Stimulated activated CD4-positive, alpha-beta T cell treated with anti-CD3 and anti-CD28 coated beads, Interleukin-2, amount 100 ng/mL, for 48 hours (primary cell): Measurements from ENCODE around the gene TRMT2A.
A peak's percentile ranks its signal among the peaks of the same experiment; 100 is the strongest.

ENCODE experiments used
- DNase-seq, 2 donors: peaks; one replicate each; pipeline ENCODE4 v3.0.0-alpha.2; 2020

Gene TRMT2A

DNA sequence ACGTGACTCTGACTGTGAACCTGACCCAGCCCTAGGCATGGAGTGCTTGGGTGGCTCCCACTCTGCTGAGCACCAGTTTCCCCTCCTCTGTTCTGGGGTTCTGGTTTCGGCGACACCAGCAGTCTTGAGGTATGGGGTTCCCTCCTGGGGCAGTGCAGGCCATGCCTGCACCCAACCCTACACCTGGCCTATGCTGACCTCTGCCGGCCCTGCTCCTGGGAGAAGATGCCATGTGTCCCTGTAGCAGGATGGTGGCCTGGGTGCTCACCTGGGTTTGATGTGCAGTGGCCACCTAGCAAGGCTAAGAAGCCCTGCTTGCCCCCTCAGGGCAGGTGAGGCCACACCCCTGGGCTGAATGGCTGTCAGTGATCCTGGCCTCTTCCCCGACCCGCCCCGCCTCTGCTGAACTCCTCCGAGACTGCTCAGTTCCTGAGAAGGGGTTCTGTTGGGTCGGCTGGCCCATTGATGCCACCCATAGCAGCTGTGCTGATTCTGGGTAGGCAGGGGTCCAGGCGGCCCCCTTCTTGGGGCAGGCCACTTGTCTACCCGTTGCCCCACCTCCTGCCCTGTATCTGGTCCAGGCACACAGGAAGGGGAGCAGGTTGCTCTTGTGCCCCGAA is 17.0 kb upstream of the TRMT2A start:
- DNase-seq: no peak

DNA sequence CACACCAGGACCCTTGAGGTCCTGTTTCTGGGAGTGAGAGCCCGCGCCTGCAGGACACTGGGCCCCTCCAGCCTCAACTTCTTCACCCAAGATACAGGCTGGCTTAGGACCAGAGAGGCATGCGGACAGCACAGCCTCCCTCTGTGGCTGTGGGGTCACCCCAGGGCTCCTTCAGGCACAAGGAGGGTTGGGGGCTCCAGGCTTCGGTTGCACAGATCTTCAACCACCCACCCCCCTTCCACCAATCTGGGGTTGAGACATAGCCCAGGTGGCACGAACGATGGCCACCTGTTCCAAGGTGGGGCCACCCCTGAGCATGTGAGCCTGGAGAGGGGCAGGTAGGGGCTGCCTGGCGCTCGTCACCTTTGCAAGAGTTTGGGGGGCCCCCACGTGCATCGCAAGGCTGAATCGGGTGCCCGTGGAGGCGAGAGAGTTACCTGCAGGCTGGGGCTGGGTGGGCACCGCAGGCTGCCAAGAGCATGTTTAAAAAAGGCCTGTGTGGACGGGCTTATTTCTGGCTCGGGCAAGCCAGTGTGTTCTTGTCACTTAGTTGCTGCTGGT is 15.7 kb upstream of the TRMT2A start:
- DNase-seq: no peak

DNA sequence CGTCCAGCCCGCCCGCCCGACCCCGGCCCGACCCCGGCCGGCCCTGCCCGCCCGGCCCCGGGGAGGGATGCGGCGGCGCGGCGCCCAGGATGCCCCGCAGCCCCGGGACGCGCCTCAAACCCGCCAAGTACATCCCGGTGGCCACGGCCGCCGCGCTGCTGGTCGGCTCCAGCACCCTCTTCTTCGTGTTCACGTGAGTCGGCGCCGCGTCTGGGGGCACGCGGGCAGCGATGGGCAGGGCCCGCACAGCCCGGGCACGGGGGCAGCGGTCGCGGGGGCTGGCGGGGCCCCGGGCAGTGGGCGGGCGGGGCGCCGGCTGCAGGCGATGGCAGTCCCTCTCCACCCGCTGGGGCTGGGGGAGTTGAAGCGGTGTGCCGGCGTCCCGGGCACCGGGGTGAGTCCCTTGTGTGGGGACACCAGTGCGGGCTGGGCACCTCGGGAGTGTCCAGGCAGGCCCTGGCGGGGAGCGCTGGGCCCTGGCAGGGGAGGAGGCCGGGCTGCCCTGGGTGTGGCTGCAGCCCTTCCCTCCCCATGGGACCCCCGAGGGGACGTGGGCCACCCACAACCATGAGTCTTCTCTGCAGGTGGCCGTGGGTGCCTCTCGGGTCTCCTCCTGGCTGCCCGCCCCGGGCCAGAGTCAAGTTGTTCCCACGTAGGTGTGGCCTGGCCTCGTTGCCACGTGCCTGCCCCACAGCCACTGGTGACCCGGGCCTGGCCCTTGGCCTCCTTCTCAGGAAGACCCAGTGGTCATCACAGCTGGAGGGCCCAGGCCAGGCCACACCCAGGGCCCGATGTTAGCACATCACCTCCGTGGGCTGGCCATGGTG is 15.0 kb upstream of the TRMT2A start:
- DNase-seq: no peak

DNA sequence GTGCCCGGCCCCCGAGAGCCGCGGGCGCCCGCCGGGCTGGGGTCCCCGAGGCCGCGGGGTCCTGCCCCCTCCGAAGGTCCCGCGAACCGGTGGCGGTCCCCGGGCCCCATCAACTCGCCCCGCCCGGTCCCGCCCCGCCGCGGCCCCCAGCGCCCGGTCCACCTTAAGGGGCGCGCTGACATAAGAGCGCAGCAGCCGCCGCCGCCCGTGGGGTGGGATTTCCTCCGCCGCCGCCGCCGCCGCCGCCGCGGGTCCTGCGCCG is 14.5 kb upstream of the TRMT2A start, which contains the start of gene ZDHHC8:
Gene ZDHHC8, plus strand, starts transcription at position 208 of the 262 bp plus-strand sequence. CDS start 144 bp downstream, outside the sequence.
- no peak for DNase-seq

DNA sequence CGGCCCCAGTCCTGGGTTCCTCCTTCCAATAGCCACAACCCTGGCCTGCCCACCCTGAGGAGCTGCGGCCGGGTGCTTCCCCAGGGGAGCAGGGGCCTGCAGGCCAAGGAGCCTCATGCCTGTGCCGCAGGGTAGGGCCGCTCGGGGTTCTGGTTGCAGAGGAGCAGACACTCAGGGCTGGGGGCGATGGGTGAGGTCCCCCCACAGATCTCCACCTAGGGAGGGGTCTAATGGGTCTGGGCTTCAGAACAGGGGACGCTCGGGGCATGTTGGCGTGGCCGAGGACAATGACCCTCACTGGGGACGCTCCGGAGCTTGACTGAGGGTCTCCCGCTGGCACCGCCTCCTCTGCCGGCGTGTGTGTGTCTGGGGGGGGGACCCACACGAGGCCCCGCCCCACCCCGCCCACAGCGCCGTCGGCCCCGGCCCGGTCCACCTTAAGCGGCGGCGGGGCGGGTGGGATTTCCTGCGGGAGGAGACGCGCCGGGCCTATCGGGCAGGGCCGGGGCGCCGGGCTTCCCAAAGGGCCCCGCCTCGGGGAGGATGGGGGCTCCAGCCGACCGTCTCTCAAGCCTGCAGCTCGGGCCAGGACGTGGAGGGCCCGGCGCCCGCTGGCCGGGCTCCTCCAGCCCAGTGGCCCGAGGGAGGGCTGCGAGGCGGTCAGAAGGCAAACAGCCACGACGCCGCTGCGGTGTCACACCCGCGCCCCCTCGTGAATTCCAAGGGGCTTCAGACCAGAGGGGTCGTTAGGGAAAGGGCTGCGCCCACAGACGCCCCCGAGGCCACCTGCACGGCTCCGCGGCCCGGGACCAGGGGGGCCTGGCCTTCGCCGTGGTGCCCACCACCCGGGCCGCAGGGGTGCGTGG is 13.9 kb upstream of the TRMT2A start:
- peak; percentile 72 for DNase-seq

DNA sequence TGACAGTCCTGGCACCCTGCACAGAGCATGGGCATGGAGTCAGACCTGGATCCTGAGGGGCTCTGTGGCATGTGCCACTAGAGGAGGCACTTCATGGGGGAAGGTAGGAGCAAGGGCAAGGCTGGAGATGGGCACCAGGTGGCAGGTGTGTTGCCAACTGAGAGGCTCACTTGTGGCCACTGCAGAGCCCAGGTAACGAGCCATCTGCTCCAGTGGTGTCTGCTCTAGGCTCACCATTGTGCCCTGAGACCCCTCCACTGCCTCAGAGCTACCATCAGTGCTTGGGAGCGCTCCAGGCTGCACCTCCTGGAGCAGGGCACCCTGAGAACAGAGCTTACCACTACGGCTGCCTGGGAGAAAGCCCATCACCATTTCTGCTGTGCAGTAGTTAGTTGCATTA is 13.3 kb upstream of the TRMT2A start:
- DNase-seq: no peak

DNA sequence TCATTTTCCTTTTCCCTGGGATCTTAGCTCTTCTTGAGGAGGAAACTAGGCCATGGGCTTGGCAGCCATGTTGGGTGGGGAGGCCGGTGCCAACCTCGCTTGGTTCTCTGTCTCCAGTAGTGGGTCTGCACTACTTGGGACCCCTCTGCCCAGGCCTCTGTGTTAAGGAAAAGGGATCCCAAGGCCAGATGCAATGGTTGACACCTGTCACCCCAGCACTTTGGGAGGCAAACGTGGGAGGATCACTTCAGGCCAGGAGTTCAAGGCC is 12.7 kb upstream of the TRMT2A start:
- no peak for DNase-seq

DNA sequence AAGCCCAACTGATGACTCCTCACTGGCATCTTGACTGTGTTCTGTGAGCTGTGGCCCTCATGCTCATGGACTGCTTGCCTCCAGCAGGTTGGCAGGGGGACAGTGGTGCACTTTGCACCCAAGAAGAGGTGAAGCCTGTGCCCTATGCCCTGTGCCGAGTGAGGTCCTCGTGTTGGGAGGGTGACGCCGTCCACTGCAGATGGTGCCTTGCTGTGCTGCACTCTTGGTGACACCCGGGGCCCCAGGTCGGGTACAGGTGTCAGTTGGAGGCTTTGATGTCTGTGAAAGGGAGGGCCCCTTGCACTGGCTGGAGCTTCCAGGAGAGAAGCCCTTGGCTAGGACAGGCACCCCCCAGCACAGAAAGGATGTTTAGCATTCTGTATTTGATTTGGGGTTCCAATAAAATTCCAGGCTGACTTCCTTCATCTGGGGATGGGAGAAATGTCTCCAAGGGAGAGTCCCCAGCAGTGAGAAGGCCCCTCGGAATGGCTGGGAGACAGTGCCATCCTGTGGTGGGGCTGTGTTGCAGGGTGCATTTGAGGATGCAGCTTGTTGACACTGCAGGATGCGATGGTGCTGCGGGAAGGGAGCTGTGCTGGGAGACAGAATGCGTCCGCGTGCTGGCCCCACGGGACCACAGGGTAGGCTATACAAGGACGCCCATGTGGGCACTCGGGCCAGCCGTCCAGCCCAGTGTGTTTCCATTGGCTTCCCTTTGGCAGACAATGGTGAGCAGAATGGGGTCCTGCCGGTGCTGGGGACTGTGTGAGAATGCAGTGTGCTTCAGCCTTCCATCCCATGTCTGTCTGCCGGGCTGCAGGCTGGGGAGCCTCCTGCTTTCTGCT is 12.1 kb upstream of the TRMT2A start:
- peak; percentile 43 to 48 for DNase-seq

DNA sequence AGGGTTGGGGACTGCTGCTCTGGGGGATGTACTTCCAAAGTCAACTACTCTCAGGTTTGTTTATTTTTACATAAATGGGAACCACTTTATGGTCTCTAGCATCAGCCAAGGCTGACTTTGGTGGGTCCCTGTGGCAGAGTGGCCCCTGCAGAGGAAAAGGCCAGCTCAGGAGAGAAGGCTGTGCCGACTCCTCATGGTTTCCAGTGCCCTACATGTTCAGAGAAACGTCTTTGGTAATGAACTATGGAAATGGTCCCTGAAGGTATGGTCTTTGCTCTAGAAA is 11.5 kb upstream of the TRMT2A start:
- DNase-seq: no peak

DNA sequence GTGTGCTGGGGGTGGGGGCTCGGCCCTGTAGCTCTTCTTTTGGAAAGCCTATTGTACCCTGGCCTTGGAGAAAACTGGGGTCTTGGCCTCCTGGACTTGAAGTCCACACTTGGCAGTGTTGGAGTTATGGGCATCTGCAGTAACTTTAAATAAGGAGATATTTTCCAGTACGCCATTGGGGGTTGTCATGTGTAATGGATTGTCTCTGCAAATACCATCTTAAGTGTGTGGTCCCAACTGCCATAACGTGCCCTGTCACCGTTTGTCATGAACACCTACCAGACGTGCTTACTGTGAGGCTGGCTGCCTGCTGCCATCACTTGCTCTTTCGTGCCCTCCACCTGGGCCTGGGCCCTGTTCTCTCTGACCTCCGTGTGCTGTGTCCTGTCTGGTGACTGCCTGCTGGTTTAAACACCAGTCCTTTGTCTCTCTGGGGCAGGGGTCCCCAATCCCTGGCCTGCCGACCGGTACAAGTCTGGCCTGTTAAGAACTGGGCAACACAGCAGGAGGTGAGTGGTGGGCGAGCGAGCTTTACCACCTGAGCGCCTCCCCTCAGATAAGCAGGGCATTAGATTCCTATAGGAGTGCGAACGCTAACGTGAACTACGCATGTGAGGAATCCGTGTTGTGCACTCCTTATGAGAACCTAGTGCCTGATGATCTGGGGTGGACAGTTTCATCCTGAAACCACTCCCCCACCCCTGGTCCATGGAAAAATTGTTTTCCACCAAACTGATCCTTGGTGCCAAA is 11.0 kb upstream of the TRMT2A start:
- no peak for DNase-seq

DNA sequence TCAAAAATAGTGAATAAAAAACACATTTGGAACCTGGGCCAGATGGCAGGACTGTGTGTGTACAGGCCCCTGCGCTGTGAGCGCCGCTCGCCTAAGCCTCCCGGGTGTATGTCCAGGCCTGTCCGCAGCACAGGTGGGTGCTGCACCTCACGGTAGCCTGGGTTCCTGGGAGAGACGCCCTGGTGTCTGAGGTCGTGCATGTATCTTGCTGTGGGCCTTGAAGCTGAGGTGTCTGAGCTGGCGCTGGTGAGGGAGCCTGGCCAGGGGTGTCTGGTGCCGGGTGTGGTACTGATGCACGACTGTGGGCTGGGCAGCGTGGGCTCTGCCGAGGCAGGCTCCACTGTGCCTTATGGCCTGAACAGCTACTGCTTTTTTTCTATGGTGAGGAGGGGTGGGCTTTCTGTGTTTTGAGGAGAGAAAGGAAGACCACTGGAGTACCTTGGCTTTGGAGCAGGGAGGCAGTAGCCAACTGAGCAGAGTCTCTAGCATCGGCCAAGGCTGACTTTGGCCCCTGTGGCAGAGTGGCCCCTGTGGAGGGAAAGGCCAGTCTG is 10.4 kb upstream of the TRMT2A start:
- DNase-seq: no peak

DNA sequence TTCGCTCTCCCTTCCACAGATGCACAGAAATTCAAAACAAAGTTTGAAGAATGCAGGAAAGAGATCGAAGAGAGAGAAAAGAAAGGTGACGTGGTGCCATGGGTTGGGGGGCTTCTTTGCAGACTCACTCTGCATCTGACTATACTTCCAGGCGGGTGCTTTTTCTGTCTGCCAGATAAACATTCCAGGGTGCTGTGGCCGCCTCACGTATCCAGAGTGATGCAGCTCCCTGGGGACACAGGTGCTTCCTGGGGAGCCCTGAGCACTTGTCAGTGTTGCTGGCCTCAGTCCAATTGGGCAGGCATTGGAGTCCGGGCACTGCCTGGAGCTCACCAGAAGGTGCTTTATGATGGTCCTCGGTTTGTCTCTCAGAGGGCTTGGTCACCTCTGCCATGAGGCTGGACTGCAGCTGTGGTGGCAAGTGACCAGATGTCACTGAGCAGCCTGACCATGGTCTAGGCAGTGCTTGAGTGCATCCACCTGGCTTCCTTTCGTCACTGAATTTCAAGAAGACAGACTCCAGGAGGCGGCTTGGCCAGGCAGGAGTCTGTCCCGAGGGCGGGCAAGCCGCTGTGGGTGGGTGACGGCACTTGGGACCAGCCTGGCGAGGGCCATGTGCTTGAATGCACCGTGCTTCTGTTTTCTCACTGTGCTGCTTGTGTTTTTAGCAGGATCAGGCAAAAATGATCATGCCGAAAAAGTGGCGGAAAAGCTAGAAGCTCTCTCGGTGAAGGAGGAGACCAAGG is 9.4 kb upstream of the TRMT2A start:
- no peak for DNase-seq

DNA sequence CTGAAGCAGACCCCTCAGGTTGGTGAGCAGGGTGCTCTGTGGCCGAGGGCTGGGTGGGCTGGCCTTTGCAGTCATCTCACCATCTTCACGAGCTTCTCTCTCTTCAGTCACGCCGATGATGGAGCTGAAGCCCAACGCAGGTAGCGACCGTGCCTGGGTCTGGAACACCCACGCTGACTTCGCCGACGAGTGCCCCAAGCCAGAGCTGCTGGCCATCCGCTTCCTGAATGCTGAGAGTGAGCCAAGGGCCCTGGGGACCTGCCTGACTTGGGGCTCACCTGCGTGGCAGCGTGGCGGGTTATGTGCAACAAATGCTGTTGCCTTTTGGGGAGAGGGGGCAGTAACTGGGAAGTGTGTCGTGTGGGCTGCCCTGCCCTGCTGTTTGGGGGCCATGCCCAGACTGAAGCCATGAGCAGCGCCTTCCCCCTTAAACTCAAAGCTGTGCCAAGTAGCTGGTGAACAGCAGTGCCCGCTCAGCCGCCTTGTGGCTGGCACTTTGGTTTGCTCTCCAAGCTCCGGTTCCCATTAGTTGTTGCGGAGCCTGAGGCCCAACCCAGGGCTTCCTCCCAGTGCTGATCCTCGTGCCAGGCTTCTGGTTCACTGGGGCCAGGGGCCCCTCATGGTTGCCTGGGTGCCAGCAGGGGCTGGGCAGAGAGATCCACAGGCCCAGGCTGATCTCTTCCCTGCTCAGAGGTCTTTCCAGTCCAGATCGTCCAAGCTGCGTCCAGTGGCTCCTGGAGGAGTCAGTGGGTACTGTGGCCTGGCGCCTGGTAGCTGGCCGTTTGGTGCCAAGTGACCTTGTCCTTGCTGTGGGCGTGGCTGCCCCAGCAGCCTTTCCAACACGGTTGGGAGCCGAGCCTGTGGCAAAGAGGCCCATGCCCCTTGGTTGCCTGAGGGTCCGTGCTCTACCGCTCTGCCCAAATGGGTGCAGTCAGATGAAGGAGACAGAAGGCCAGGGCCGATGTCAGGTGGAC is 8.5 kb upstream of the TRMT2A start:
- DNase-seq: no peak

DNA sequence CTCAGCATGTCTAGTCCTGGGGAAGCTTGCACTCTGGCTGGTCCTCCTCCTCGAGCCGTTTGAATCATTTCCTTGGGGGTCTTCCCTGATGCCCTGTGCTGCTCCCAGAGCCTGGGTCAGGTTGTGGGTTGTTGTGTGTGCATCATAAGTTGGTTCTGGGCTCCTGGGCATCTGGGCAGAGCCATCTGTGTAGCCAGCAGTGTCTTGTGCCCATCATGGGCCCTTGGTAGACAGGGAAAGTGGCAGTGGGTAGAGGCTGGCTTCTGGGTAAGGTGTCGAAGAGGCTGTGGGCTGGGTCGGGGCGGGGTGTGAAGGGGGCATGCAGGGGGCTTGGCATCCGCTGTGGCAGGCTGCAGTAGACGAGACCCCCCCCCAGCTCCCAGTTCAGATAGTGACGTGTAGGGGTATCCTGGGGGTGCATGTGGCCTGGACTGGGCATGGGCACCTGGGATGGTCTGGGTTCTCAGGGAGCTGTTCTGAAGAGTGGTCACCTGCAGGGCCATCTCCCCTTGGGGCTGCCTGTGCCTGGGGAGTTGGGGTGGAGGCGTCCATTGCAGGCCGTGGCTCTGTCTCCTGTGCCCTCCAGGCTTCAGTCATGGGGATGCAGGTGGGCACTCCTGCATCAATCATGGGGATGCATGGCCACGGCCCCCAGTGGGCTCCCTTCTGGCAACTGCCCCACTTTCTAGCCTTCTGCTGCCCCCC is 7.2 kb upstream of the TRMT2A start:
- DNase-seq: no peak

DNA sequence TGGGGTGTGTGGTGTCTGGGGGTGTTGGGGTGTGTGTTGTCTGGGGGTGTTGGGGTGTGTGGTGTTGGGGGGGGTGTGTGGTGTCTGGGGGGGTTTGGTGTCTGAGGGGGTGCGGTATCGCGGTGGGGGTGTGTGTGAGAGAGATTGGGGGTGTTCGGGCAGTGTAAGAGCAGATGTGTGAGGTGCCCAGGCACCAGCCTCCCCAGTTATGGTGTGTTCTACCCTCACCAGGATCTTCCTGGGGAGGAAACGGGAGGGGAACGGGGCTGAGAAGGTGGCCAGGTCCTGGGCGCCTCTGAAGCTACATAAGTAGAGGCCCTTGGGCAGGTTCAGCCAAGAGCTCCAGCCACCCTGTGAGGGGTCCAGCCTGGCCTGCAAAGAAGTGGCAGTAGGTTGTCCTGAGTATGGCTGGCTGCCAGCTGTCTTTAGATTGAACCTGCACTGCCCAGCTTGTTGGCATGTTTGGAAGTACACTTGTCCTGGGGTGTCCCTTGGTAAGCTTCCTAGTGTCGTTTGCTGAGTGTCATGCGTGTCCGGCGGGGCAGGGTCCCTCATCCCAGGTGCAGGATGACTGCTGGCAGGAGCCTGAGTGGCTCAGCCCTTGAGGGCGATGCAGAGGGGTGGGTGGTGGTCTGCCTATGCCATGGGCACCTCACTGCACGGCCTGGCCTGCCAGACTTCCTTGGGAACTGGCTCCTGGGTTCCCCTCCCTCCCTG is 6.5 kb upstream of the TRMT2A start:
- DNase-seq: no peak

DNA sequence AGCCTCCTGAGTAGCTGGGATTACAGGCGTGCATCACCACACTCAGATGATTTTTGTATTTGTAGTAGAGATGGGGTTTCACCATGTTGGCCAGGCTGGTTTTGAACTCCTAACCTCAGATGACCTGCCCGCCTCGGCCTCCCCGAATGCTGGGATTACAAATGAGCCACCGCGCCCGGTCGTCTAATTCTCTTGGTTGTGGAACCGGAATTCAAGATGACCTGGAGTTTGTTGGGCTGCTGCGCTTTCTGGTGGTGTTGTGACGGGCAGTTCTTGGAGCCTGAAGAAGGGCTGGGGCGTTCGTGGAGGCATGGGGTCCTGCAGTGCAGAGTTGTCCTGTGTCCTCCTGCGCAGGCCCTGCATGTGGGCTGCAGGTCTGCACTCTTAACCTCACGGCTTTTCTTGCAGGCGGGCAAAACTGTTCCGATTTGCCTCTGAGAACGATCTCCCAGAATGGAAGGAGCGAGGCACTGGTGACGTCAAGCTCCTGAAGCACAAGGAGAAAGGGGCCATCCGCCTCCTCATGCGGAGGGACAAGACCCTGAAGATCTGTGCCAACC is 4.9 kb upstream of the TRMT2A start:
- no peak for DNase-seq

DNA sequence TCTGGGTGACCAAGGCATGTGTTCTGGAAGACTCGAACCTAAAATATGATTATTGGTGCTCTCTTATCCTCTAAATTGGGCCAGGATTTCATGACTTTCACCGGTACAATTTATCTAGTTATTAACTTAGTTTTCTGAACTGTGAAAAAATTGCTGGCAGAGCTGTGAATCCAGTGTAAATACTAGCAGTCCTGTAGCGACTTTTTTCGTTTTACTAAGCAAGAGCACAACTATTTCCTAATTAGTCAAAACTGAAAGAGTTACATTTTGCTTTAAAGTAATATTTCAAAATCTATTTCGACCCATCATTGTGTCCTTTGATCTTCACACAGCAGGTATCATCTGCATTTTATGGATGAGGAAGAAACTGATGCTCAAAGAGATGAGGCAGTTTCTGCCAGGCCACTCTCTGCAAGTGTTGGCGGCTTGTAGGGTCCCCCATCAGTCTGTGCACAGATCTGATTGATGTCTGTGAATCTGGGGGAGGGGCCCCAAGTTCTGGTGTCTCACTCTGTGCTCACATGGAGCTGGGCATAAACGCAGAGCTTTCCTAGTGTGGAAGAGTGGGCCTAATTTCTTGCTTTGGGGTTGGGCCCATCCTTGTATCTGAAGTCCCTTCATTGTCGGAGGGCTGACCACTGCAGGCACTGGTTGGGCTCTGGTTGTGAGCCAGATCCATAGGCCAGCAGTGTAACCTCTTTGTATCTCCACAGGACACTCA is 1.4 kb upstream of the TRMT2A start:
- no peak for DNase-seq
